CD14-positive monocyte (primary cell): ENCODE data around the gene NTRK3. TPM values are rescaled to one million over a fixed set of nuclear protein-coding genes. Genes with fewer than 3 reads are reported as not detected.

Experiments
- DNase-seq, 3 donors: peaks; one replicate each; pipeline ENCODE4 v3.0.0-alpha.2; 2011 to 2022
- H2AFZ ChIP-seq: 2 replicates; pipeline ENCODE4 v1.6.0; 2012; ENCODE audit warnings: mild to moderate bottlenecking, low read depth, low read length, inconsistent platforms; ENCODE audit not compliant: insufficient read depth, poor library complexity, severe bottlenecking
- H3K27ac ChIP-seq, 2 donors: 1 replicate in 1 of 2; 2 replicates in 1 of 2; pipeline ENCODE4 v1.5.1; 2012 to 2013; ENCODE audit warnings: low read length in 2 of 2, control low read depth in 1 of 2, inconsistent platforms in 1 of 2, low read depth in 1 of 2, mild to moderate bottlenecking in 1 of 2
- H3K27me3 ChIP-seq, 2 donors: one replicate each; pipeline versions ENCODE4 v1.6.0 to v1.6.1; 2011 to 2013; ENCODE audit warnings: low read length in 2 of 2; ENCODE audit not compliant: control insufficient read depth in 2 of 2, insufficient read depth in 2 of 2
- H3K36me3 ChIP-seq, 2 donors: replicated peaks in 1 of 2; 1 replicate in 1 of 2; 2 replicates in 1 of 2; pipeline versions ENCODE4 v1.5.1 to v1.6.1; 2012 to 2013; ENCODE audit warnings: low read length in 2 of 2, control low read depth in 1 of 2, inconsistent platforms in 1 of 2, mild to moderate bottlenecking in 1 of 2; ENCODE audit not compliant: insufficient read depth in 2 of 2, control insufficient read depth in 1 of 2
- H3K4me1 ChIP-seq, 2 donors: 1 replicate in 1 of 2; 2 replicates in 1 of 2; pipeline versions ENCODE4 v1.5.1 to v1.6.1; 2012 to 2013; ENCODE audit warnings: low read length in 2 of 2, control low read depth in 1 of 2, inconsistent platforms in 1 of 2, mild to moderate bottlenecking in 1 of 2, moderate library complexity in 1 of 2; ENCODE audit not compliant: insufficient read depth in 2 of 2, control insufficient read depth in 1 of 2
- H3K4me2 ChIP-seq: replicated peaks from 2 replicates; pipeline ENCODE3; 2012; ENCODE audit warnings: low read length, moderate library complexity, mild to moderate bottlenecking; ENCODE audit not compliant: poor library complexity, severe bottlenecking; ENCODE audit errors: extremely low read depth
- H3K4me3 ChIP-seq, 3 experiments: fragments of 200-600 bp in 1 of 3; sonication (generic) in 1 of 3; replicated peaks in 1 of 3; 1 replicate in 2 of 3; 2 replicates in 1 of 3; pipeline ENCODE4 v1.5.1; 2011 to 2013; ENCODE audit warnings: low read length in 3 of 3, mild to moderate bottlenecking in 3 of 3, control low read depth in 2 of 3, low read depth in 2 of 3, inconsistent platforms in 1 of 3, moderate library complexity in 1 of 3
- H3K79me2 ChIP-seq: 2 replicates; pipeline ENCODE4 v1.6.0; 2012; ENCODE audit warnings: mild to moderate bottlenecking, control low read depth, inconsistent platforms, low read length, moderate library complexity; ENCODE audit not compliant: insufficient read depth
- H3K9ac ChIP-seq: 2 replicates; pipeline ENCODE4 v1.6.0; 2017; ENCODE audit warnings: low read length, mild to moderate bottlenecking; ENCODE audit not compliant: insufficient read depth, poor library complexity, severe bottlenecking
- H3K9me3 ChIP-seq, 2 donors: replicated peaks in 1 of 2; 1 replicate in 1 of 2; 2 replicates in 1 of 2; pipeline versions ENCODE4 v1.5.1 to v1.6.1; 2012 to 2013; ENCODE audit warnings: low read length in 2 of 2, control low read depth in 1 of 2; ENCODE audit not compliant: control insufficient read depth in 1 of 2, insufficient read depth in 1 of 2
- H4K20me1 ChIP-seq: 2 replicates; pipeline ENCODE4 v1.6.0; 2012; ENCODE audit warnings: mild to moderate bottlenecking, low read length, control low read depth, moderate library complexity; ENCODE audit not compliant: insufficient read depth
- H3K27ac Mint-ChIP-seq, 7 donors: one replicate each; pipeline ENCODE4 v1.8.0; 2020; ENCODE audit warnings: mild to moderate bottlenecking in 7 of 7, mixed read lengths in 7 of 7, moderate library complexity in 6 of 7, inconsistent platforms in 2 of 7
- H3K27me3 Mint-ChIP-seq, 3 donors: one replicate each; pipeline ENCODE4 v1.8.0; 2021 to 2022; ENCODE audit warnings: low read depth in 3 of 3, mild to moderate bottlenecking in 3 of 3, mixed read lengths in 3 of 3, moderate library complexity in 3 of 3, inconsistent platforms in 1 of 3
- H3K36me3 Mint-ChIP-seq, 2 donors: one replicate each; pipeline ENCODE4 v1.8.0; 2020; ENCODE audit warnings: mixed read lengths in 2 of 2, inconsistent platforms in 1 of 2, mild to moderate bottlenecking in 1 of 2
- H3K4me1 Mint-ChIP-seq: one replicate; pipeline ENCODE4 v1.8.0; 2020; ENCODE audit warnings: mild to moderate bottlenecking, mixed read lengths
- H3K4me3 Mint-ChIP-seq, 2 donors: one replicate each; pipeline ENCODE4 v1.8.0; 2020; ENCODE audit warnings: mild to moderate bottlenecking in 2 of 2, mixed read lengths in 2 of 2, moderate library complexity in 1 of 2
- H3K9me3 Mint-ChIP-seq, 7 donors: one replicate each; pipeline ENCODE4 v1.8.0; 2020 to 2022; ENCODE audit warnings: mixed read lengths in 7 of 7, mild to moderate bottlenecking in 6 of 7, moderate library complexity in 6 of 7, inconsistent platforms in 2 of 7
- CTCF ChIP-seq: fragments of 200-600 bp; IDR thresholded peaks from one replicate; pipeline ENCODE4 v1.8.0; 2022; ENCODE audit warnings: antibody characterized with exemption, mild to moderate bottlenecking
- WGBS: methylation state at CpG from one replicate; pipeline ENCODE4 v1.1.5; 2013; ENCODE audit warnings: missing lambda C conversion rate; ENCODE audit not compliant: insufficient coverage; 5-methylcytosine and 5-hydroxymethylcytosine counted together
- intact Hi-C, 2 donors: fragments of 100-400 bp; cut with micrococcal nuclease; formaldehyde crosslinking; loops; one replicate each; pipeline versions ENCODE4 v1.15.0 to v1.15.1; 2023
- polyA plus RNA-seq, 3 donors: library from polyadenylated mRNA; depleted of rRNA in 1 of 3; unstranded in 2 of 3; stranded (reverse) in 1 of 3; fragments of 300-500 nt in 2 of 3; fragments of >200 nt in 1 of 3; fragmentation: Illumina TruSeq in 2 of 3; gene quantifications; 1 replicate in 2 of 3; 2 replicates in 1 of 3; pipeline ENCODE4 v1.2.3, GENCODE V29; 2012 to 2021

Gene NTRK3
- polyA plus RNA-seq, 3 donors: not detected

GRCh38 chr15:88234711-88235110, 21.8 kb downstream of the NTRK3 start:
- WGBS: 91% methylated on average over 8 of the region's 8 CpGs
- Histone ChIP-seq H3K36me3 (no peaks in the 10 kb centered on the region), H3K4me1 (no peaks in the 10 kb centered on the region), H3K79me2 (no peaks in the 10 kb centered on the region), H3K27ac (no peak overlapping the region), H3K4me2 (no peak overlapping the region), H3K27me3 (no peaks in the 10 kb centered on the region), H3K9ac (no peak overlapping the region), H3K4me3 (no peak overlapping the region), H2AFZ (no peak overlapping the region), H3K9me3 (no peaks in the 10 kb centered on the region), H4K20me1 (no peaks in the 10 kb centered on the region)
- no peak for TF ChIP-seq CTCF
- H3K27me3 Mint-ChIP-seq: peaks cover 4 to 7% (median 5%) of the 10 kb centered on the region in 3 donors
- H3K4me3 Mint-ChIP-seq: no peak overlapping the region
- H3K27ac Mint-ChIP-seq: no peak overlapping the region
- H3K4me1 Mint-ChIP-seq: no peaks in the 10 kb centered on the region
- H3K36me3 Mint-ChIP-seq: no peaks in the 10 kb centered on the region
- peaks cover 0 to 4% (median 0%) of the 10 kb centered on the region in 7 donors for H3K9me3 Mint-ChIP-seq
- no peak for DNase-seq
- intact Hi-C loops: no loop called here

GRCh38 chr15:88233921-88234320, 22.6 kb downstream of the NTRK3 start:
- no peak for TF ChIP-seq CTCF
- peaks cover 4 to 8% (median 7%) of the 10 kb centered on the region in 3 donors for H3K27me3 Mint-ChIP-seq
- H3K79me2 ChIP-seq: no peaks in the 10 kb centered on the region
- no peaks in the 10 kb centered on the region for H3K36me3 Mint-ChIP-seq
- H3K4me1 Mint-ChIP-seq: no peaks in the 10 kb centered on the region
- H3K27ac Mint-ChIP-seq: no peak overlapping the region
- H3K4me1 ChIP-seq: no peaks in the 10 kb centered on the region
- WGBS: 89% methylated on average over 9 of the region's 9 CpGs
- no peak overlapping the region for H3K4me3 Mint-ChIP-seq
- no peaks in the 10 kb centered on the region for H4K20me1 ChIP-seq
- no peaks in the 10 kb centered on the region for H3K36me3 ChIP-seq
- no peaks in the 10 kb centered on the region for H3K27me3 ChIP-seq
- intact Hi-C loops: no loop called here
- H3K27ac ChIP-seq: no peak overlapping the region
- no peaks in the 10 kb centered on the region for H3K9me3 ChIP-seq
- H3K4me3 ChIP-seq: no peak overlapping the region
- H3K9ac ChIP-seq: no peak overlapping the region
- no peak overlapping the region for H2AFZ ChIP-seq
- H3K4me2 ChIP-seq: no peak overlapping the region
- no peak for DNase-seq
- peaks cover 0 to 4% (median 0%) of the 10 kb centered on the region in 7 donors for H3K9me3 Mint-ChIP-seq
